DOHH2 (cell line): ENCODE results near the gene ASTN1.

ENCODE experiments used
- CTCF ChIP-seq: fragments of 200-600 bp; sonication (generic); IDR thresholded peaks from one replicate; pipeline ENCODE4 v1.5.1; 2014; ENCODE audit warnings: antibody characterized with exemption, mild to moderate bottlenecking, low read depth, low read length; ENCODE audit not compliant: poor library complexity, severe bottlenecking
- EZH2phosphoT487 ChIP-seq: fragments of 200-600 bp; sonication (generic); IDR thresholded peaks from 2 replicates; pipeline ENCODE4 v1.6.1; 2017; ENCODE audit warnings: borderline replicate concordance, mild to moderate bottlenecking, antibody characterized with exemption, low read length, moderate library complexity, mixed read lengths

GRCh38 chr1:176879784-176880620 is 284.5 kb downstream of the ASTN1 start:
- TF ChIP-seq CTCF: no peak
- no peak for TF ChIP-seq EZH2phosphoT487
